ENCODE results near the gene RNPS1. TPM values are rescaled to one million over a fixed set of nuclear protein-coding genes. Genes with fewer than 3 reads are reported as not detected.
A peak's percentile ranks its signal among the peaks of the same experiment; 100 is the strongest.

The RNPS1 gene
- total RNA-seq, 1 donor: 81.1 TPM

GRCh38 chr16:2284797-2285576, 17.1 kb upstream of the RNPS1 start:
- TF ChIP-seq CTCF (IDR thresholded peaks at IDR 0.05; ENCODE audit: extremely low read depth, low read depth, low read length): no peak
- DNase-seq (ENCODE audit: insufficient read length, low spot score, missing footprints): peak; percentile 62
- H4K20me1 ChIP-seq (ENCODE audit: insufficient read depth, low read length): no peaks in the 10 kb centered on the region
- no peak overlapping the region for H3K4me2 ChIP-seq (ENCODE audit: insufficient read depth, low read length)
- no peaks in the 10 kb centered on the region for H3K4me1 ChIP-seq (ENCODE audit: insufficient read depth, low read length)
- H3K36me3 ChIP-seq (ENCODE audit: insufficient read depth, low read length): no peaks in the 10 kb centered on the region
- H3K79me2 ChIP-seq (ENCODE audit: insufficient read depth, low read length): no peaks in the 10 kb centered on the region
- H3K4me3 ChIP-seq (ENCODE audit: insufficient read depth, low read length): no peak overlapping the region
- H3K27ac ChIP-seq (ENCODE audit: low read depth, low read length): no peak overlapping the region
- peaks cover 15% of the 10 kb centered on the region for H3K27me3 ChIP-seq (ENCODE audit: insufficient read depth, low read length)
- no peak overlapping the region for H2AFZ ChIP-seq (ENCODE audit: low read length)
- no peaks in the 10 kb centered on the region for H3K9me3 ChIP-seq (ENCODE audit: low read depth, low read length)

GRCh38 chr16:2284001-2284770, 16.3 kb upstream of the RNPS1 start:
- Histone ChIP-seq H3K79me2 (ENCODE audit: insufficient read depth, low read length) (no peaks in the 10 kb centered on the region), H3K4me2 (ENCODE audit: insufficient read depth, low read length) (no peak overlapping the region), H4K20me1 (ENCODE audit: insufficient read depth, low read length) (no peaks in the 10 kb centered on the region), H3K4me3 (ENCODE audit: insufficient read depth, low read length) (no peak overlapping the region), H3K4me1 (ENCODE audit: insufficient read depth, low read length) (no peaks in the 10 kb centered on the region), H3K27ac (ENCODE audit: low read depth, low read length) (no peak overlapping the region), H2AFZ (ENCODE audit: low read length) (no peak overlapping the region), H3K36me3 (ENCODE audit: insufficient read depth, low read length) (no peaks in the 10 kb centered on the region), H3K27me3 (ENCODE audit: insufficient read depth, low read length) (peaks cover 17% of the 10 kb centered on the region), H3K9me3 (ENCODE audit: low read depth, low read length) (no peaks in the 10 kb centered on the region)
- TF ChIP-seq CTCF (IDR thresholded peaks at IDR 0.05; ENCODE audit: extremely low read depth, low read depth, low read length): no peak
- peak; percentile 49 for DNase-seq (ENCODE audit: insufficient read length, low spot score, missing footprints)

- Histone ChIP-seq H4K20me1 (ENCODE audit: insufficient read depth, low read length) (no peaks in the 10 kb centered on the region), H3K4me2 (ENCODE audit: insufficient read depth, low read length) (no peak overlapping the region), H3K4me1 (ENCODE audit: insufficient read depth, low read length) (no peaks in the 10 kb centered on the region), H3K36me3 (ENCODE audit: insufficient read depth, low read length) (no peaks in the 10 kb centered on the region), H3K27me3 (ENCODE audit: insufficient read depth, low read length) (peaks cover 19% of the 10 kb centered on the region), H2AFZ (ENCODE audit: low read length) (no peak overlapping the region), H3K9me3 (ENCODE audit: low read depth, low read length) (no peaks in the 10 kb centered on the region), H3K79me2 (ENCODE audit: insufficient read depth, low read length) (no peaks in the 10 kb centered on the region), H3K27ac (ENCODE audit: low read depth, low read length) (no peak overlapping the region), H3K4me3 (ENCODE audit: insufficient read depth, low read length) (no peak overlapping the region)
- peak; percentile 62 for DNase-seq (ENCODE audit: insufficient read length, low spot score, missing footprints)
- TF ChIP-seq CTCF (IDR thresholded peaks at IDR 0.05; ENCODE audit: extremely low read depth, low read depth, low read length): no peak
These were observed 15.1 kb upstream of the RNPS1 start for GRCh38 chr16:2282866-2283555.

Measured in osteoblast (primary cell).